HG03442 (cell line): ENCODE measurements around the gene KRT12.
A peak's percentile ranks its signal among the peaks of the same experiment; 100 is the strongest.

ENCODE experiments used
- ATAC-seq: cut with Tn5 transposase; IDR thresholded peaks from one replicate; pipeline ENCODE4 v1.9.1; 2021; ENCODE audit warnings: mild to moderate bottlenecking, moderate library complexity; ENCODE audit not compliant: unreplicated experiment

Gene KRT12

GRCh38 chr17:40846515-40847144 lies 20.4 kb downstream of the KRT12 start:
- no peak for ATAC-seq

- no peak for ATAC-seq
Observed at GRCh38 chr17:40844671-40845107, 22.3 kb downstream of the KRT12 start.

GRCh38 chr17:40843242-40843641 lies 23.8 kb downstream of the KRT12 start:
- no peak for ATAC-seq

GRCh38 chr17:40841246-40841645 lies 25.8 kb downstream of the KRT12 start:
- no peak for ATAC-seq

- no peak for ATAC-seq
Observed at GRCh38 chr17:40839194-40839593, 27.8 kb downstream of the KRT12 start.

- no peak for ATAC-seq
Observed at GRCh38 chr17:40836020-40836419, 31.0 kb downstream of the KRT12 start.

- no peak for ATAC-seq
Observed at GRCh38 chr17:40833882-40834281, 33.1 kb downstream of the KRT12 start.

GRCh38 chr17:40832840-40833239 lies 34.2 kb downstream of the KRT12 start:
- ATAC-seq: no peak

- ATAC-seq: no peak
Observed at GRCh38 chr17:40830085-40830776, 36.8 kb downstream of the KRT12 start.

- ATAC-seq: no peak
Observed at GRCh38 chr17:40828454-40829044, 38.5 kb downstream of the KRT12 start.

GRCh38 chr17:40827746-40828453 lies 39.1 kb downstream of the KRT12 start:
- ATAC-seq: no peak

- no peak for ATAC-seq
Observed at GRCh38 chr17:40825599-40825998, 41.4 kb downstream of the KRT12 start.

- ATAC-seq: no peak
Observed at GRCh38 chr17:40824015-40824832, 42.8 kb downstream of the KRT12 start.

- no peak for ATAC-seq
Observed at GRCh38 chr17:40822132-40822812, 44.8 kb downstream of the KRT12 start, which contains the start of gene KRT10. Gene KRT10, minus strand, starts transcription at chr17:40822614. Its CDS starts 29 bp downstream, at chr17:40822585.

- no peak for ATAC-seq
Observed at GRCh38 chr17:40821536-40821935, 45.5 kb downstream of the KRT12 start.

GRCh38 chr17:40820228-40820838 lies 46.7 kb downstream of the KRT12 start:
- ATAC-seq: no peak

- ATAC-seq: no peak
Observed at GRCh38 chr17:40819528-40820125, 47.4 kb downstream of the KRT12 start.

GRCh38 chr17:40818733-40819527 lies 48.1 kb downstream of the KRT12 start:
- ATAC-seq: peak; percentile 77
